GM12873 (cell line): ENCODE data around the gene MYL12B.

Source experiments
- CTCF ChIP-seq: IDR thresholded peaks from 2 replicates; pipeline ENCODE4 v1.5.1; 2012; ENCODE audit warnings: low read depth, mild to moderate bottlenecking, moderate library complexity, low read length, control low read depth; ENCODE audit not compliant: insufficient read depth; ENCODE audit errors: missing control alignments

MYL12B gene

DNA sequence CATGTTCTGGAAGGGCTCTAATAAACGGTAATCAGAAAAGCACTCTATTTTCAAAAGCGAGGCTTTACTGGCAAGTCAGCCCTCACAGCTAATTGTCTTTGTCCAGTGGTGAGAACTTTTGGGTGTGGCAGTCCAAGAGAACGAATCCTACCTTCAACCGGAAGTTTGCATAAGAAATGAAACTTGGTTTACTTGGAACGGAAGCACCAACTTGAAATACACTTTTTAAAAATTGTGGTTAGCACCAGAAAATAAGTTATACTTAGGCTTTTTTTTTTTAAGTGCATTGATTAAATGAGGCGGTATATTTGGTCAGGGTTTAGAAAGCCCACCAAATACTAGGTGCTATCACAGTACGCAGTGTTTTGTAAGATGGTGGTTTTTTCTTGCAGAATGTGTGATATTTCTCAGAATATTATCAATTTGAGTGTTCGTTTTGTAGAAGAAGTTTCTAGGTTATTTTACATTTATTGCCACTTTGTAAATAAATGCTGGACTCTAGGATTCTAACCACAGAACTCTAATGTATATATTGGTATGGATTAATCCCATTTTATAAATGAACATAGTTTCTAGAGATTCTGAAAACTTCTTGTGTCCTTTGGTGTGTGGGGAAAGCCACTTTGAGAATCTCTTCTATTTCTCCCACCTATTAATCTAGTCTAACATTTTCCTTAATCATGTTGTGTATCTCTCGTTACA lies 13.1 kb upstream of the MYL12B start:
- no peak for TF ChIP-seq CTCF

GRCh38 chr18:3250237-3251107 lies 11.5 kb upstream of the MYL12B start:
- no peak for TF ChIP-seq CTCF

DNA sequence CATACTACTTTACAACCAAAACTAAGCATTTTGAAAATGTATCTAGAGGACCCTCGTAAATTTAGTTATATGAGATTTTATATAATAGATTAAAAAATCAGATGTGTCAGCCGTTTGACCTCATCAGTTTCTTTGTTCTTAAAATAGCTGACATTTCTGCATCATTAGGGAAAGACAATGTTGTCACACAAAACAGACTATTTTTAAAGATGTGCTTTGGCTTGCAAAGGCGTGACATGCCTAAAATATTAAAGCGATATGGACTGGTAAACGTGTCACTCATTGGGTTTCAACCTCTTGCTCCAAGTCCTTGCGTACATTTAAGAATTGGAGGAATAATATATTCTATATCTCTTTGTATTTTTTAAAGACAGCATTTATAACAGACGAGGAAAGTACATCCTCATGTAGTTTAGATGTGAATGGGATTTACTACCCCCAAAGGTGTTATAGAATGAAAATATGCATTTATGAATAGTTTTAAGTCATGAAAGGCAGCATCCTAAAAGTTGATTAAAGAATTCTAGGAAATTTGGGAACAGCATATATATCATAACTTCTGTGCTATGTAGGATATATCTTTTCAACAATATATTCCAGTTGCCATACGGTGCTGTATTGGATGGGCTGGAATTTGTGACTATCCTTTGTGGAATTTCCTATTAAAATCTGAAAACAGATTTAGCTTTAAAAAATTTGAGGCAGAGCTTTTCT lies 10.5 kb upstream of the MYL12B start:
- TF ChIP-seq CTCF: no peak

DNA sequence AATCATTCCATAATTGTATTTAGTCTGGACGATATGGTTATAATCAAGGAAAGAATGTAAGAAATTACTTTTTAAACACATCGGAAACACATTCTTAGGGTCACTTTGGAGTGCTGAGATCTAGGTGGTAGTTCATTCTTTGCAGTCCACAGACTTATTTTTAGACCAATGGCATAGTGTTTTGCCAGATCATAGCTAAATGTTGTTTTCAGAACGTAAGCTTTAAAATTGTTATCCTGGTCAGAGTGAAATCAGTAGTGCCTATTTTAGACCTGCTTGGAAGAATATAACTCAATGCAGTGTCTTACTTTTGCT lies 10.0 kb upstream of the MYL12B start:
- TF ChIP-seq CTCF: no peak

GRCh38 chr18:3252843-3253242 lies 9.1 kb upstream of the MYL12B start:
- no peak for TF ChIP-seq CTCF

- no peak for TF ChIP-seq CTCF
Observed at GRCh38 chr18:3254725-3255124, 7.2 kb upstream of the MYL12B start.

GRCh38 chr18:3255611-3256165 lies 6.2 kb upstream of the MYL12B start:
- no peak for TF ChIP-seq CTCF
